SK-N-SH (cell line): ENCODE results near the gene TPRA1. TPM values are rescaled to one million over a fixed set of nuclear protein-coding genes. Genes with fewer than 3 reads are reported as not detected.

ENCODE experiments used
- CTCF ChIA-PET: fragments of 300-600, 350-600 bp; formaldehyde crosslinking; extraction: SDS; loops from one replicate; lab custom pipeline; 2021; lab: Yijun Ruan, JAX
- POLR2A ChIA-PET: fragments of 350-600 bp; sonication (Branson Sonifier 250); formaldehyde crosslinking; extraction: SDS; loops from one replicate; lab custom pipeline; 2020; ENCODE audit warnings: antibody characterized with exemption, inconsistent platforms; lab: Yijun Ruan, JAX
- DNase-seq: peaks from one replicate; pipeline ENCODE4 v3.0.0; 2012
- H2AFZ ChIP-seq: fragments of 200-600 bp; sonication (generic); 2 replicates; pipeline ENCODE4 v1.8.1; 2016; ENCODE audit warnings: antibody characterized with exemption, mild to moderate bottlenecking, low read depth
- H3F3A ChIP-seq: fragments of 200-600 bp; sonication (generic); replicated peaks from 2 replicates; pipeline ENCODE3; 2016; ENCODE audit warnings: antibody characterized with exemption, mild to moderate bottlenecking; ENCODE audit not compliant: insufficient read depth
- H3K27ac ChIP-seq, 2 experiments: fragments of 200-500 bp in 1 of 2; fragments of 200-600 bp in 1 of 2; sonication (Bioruptor generic) in 1 of 2; sonication (generic), shearing (Covaris generic) in 1 of 2; 2 replicates each; pipeline versions ENCODE4 v1.5.1 to v1.6.1; 2014 to 2016; ENCODE audit warnings: low read depth in 2 of 2, inconsistent platforms in 1 of 2, low read length in 1 of 2, mild to moderate bottlenecking in 1 of 2, mixed read lengths in 1 of 2
- H3K27me3 ChIP-seq: fragments of 200-600 bp; sonication (generic), shearing (Covaris generic); 2 replicates; pipeline ENCODE4 v1.6.1; 2016; ENCODE audit warnings: mixed run types; ENCODE audit not compliant: insufficient read depth
- H3K36me3 ChIP-seq, 2 experiments: fragments of 200-500 bp in 1 of 2; fragments of 200-600 bp in 1 of 2; sonication (Bioruptor generic) in 1 of 2; sonication (generic) in 1 of 2; replicated peaks in 1 of 2; 2 replicates each; pipeline versions ENCODE3 to v1.5.1; 2014 to 2016; ENCODE audit warnings: low read length in 1 of 2, mild to moderate bottlenecking in 1 of 2; ENCODE audit not compliant: insufficient read depth in 2 of 2, control insufficient read depth in 1 of 2
- H3K4me1 ChIP-seq, 2 experiments: fragments of 200-500 bp in 1 of 2; fragments of 200-600 bp in 1 of 2; sonication (Bioruptor generic) in 1 of 2; sonication (generic), shearing (Covaris generic) in 1 of 2; 2 replicates each; pipeline versions ENCODE4 v1.5.1 to v1.6.1; 2014 to 2016; ENCODE audit warnings: low read depth in 1 of 2, low read length in 1 of 2, mixed run types in 1 of 2; ENCODE audit not compliant: insufficient read depth in 2 of 2, control insufficient read depth in 1 of 2
- H3K4me2 ChIP-seq: fragments of 200-600 bp; sonication (generic), shearing (Covaris generic); 2 replicates; pipeline ENCODE4 v1.6.1; 2017; ENCODE audit warnings: mixed run types
- H3K4me3 ChIP-seq, 2 experiments: fragments of 200-500 bp in 1 of 2; fragments of 200-600 bp in 1 of 2; sonication (Bioruptor generic) in 1 of 2; sonication (generic), shearing (Covaris generic) in 1 of 2; 2 replicates each; pipeline versions ENCODE4 v1.5.1 to v1.8.1; 2014 to 2016; ENCODE audit warnings: low read depth in 2 of 2, inconsistent platforms in 1 of 2, low read length in 1 of 2, mild to moderate bottlenecking in 1 of 2, mixed read lengths in 1 of 2, moderate library complexity in 1 of 2
- H3K79me2 ChIP-seq: fragments of 200-600 bp; sonication (generic); 2 replicates; pipeline ENCODE4 v1.8.1; 2017; ENCODE audit warnings: mild to moderate bottlenecking; ENCODE audit not compliant: insufficient read depth
- H3K9ac ChIP-seq: fragments of 200-600 bp; sonication (generic); 2 replicates; pipeline ENCODE4 v1.6.1; 2017; ENCODE audit warnings: mixed run types
- H3K9me2 ChIP-seq: fragments of 200-600 bp; sonication (generic); 2 replicates; pipeline ENCODE4 v1.6.1; 2017; ENCODE audit warnings: mixed run types
- H3K9me3 ChIP-seq: fragments of 200-600 bp; sonication (generic); 2 replicates; pipeline ENCODE4 v1.6.1; 2017; ENCODE audit warnings: mixed run types, mild to moderate bottlenecking, moderate library complexity
- H4K20me1 ChIP-seq: fragments of 200-600 bp; sonication (generic); 2 replicates; pipeline ENCODE4 v1.6.1; 2017; ENCODE audit warnings: mild to moderate bottlenecking, mixed run types; ENCODE audit not compliant: insufficient read depth
- MXI1 ChIP-seq: IDR thresholded peaks from 2 replicates; pipeline ENCODE4 v1.6.1; 2012; ENCODE audit warnings: mild to moderate bottlenecking, low read depth, low read length, improper control_type of control experiment
- RAD21 ChIP-seq: IDR thresholded peaks from 2 replicates; pipeline ENCODE4 v1.6.1; 2012; ENCODE audit warnings: mild to moderate bottlenecking, low read length
- RCOR1 ChIP-seq: fragments of 150-350 bp; IDR thresholded peaks from 2 replicates; pipeline ENCODE4 v1.6.1; 2017; ENCODE audit warnings: antibody characterized with exemption, low read length
- SMC3 ChIP-seq: IDR thresholded peaks from 2 replicates; pipeline ENCODE4 v1.6.1; 2012; ENCODE audit warnings: low read depth, low read length, improper control_type of control experiment
- TAF1 ChIP-seq: IDR thresholded peaks from 2 replicates; pipeline ENCODE4 v1.6.1; 2012; ENCODE audit warnings: low read depth, mild to moderate bottlenecking, low read length, moderate library complexity, borderline replicate concordance
- YY1 ChIP-seq: IDR thresholded peaks from 2 replicates; pipeline ENCODE4 v1.4.0; 2012; ENCODE audit warnings: low read depth, mild to moderate bottlenecking
- WGBS: methylation state at CpG from one replicate; pipeline ENCODE4 v1.1.6; 2017; ENCODE audit warnings: low lambda C conversion rate; 5-methylcytosine and 5-hydroxymethylcytosine counted together
- polyA plus RNA-seq, 3 experiments: library from polyadenylated mRNA; depleted of rRNA; stranded (reverse); fragments of >200 nt; gene quantifications; 2 replicates each; pipeline ENCODE4 v1.2.3, GENCODE V29; 2012
- TF ChIP-seq, protein P1 (sequence below): IDR thresholded peaks from 2 replicates; pipeline ENCODE4 v1.4.0; 2012; ENCODE audit warnings: low read depth, borderline replicate concordance
- TF ChIP-seq, protein P2 (sequence below): IDR thresholded peaks from 2 replicates; pipeline ENCODE4 v1.4.0; 2012; ENCODE audit warnings: low read depth
- TF ChIP-seq, protein P3 (sequence below): fragments of 200-600 bp; sonication (generic); IDR thresholded peaks from 2 replicates; pipeline ENCODE4 v1.6.1; 2017; ENCODE audit warnings: antibody characterized with exemption, mild to moderate bottlenecking, moderate library complexity

TPRA1 gene
- polyA plus RNA-seq, 1 of the 3 experiments (the other 2 are of a cell fraction): 26.3 TPM

DNA sequence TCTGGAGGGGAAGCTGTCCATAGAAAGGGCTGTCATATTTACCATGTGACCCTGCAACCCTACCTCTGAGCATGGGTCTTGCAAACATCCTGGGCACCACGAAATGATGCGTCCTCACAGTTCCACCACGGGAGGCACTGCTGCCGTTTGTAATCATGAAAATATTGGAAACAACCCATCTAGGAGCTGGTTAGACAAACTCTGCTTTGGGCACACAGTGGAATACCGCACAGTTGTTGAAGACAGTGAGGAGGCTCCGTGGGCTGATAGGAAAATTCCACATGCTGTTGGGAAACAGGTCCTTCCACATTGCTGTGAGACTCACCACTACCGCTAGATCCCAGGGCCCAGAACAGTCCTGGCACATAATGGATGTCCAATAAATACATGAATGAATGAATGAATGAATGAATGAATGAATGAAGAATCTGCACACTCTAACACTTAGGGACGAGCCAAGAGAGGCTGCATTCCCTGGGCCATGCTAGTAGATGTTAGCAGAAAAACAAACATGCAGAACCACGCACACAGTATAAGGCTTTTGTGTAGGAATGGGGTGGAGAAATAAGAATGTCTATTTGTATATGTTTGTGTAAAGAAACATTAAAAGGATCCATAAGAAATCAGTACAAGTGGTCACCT is 40.6 kb downstream of the TPRA1 start:
- Histone ChIP-seq H3K4me3 (no peak overlapping the region), H3K4me2 (no peak overlapping the region), H3K36me3 (no peaks in the 10 kb centered on the region), H4K20me1 (no peaks in the 10 kb centered on the region), H3K27ac (no peak overlapping the region), H3K9me3 (no peaks in the 10 kb centered on the region), H2AFZ (no peak overlapping the region), H3K9me2 (no peaks in the 10 kb centered on the region), H3K4me1 (peaks cover 0 to 39% of the 10 kb centered on the region in 2 experiments; a peak in 2 of 4 replicates), H3K79me2 (no peaks in the 10 kb centered on the region)
- WGBS: 74% methylated on average over 5 of the region's 9 CpGs
- POLR2A ChIA-PET: no interaction called here
- DNase-seq: no peak
- no peak for TF ChIP-seq TAF1
- TF ChIP-seq, protein P1, sequence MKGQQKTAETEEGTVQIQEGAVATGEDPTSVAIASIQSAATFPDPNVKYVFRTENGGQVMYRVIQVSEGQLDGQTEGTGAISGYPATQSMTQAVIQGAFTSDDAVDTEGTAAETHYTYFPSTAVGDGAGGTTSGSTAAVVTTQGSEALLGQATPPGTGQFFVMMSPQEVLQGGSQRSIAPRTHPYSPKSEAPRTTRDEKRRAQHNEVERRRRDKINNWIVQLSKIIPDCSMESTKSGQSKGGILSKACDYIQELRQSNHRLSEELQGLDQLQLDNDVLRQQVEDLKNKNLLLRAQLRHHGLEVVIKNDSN: no peak
- TF ChIP-seq, all 33 proteins: peak for 0
- no peaks in the 10 kb centered on the region for H3F3A ChIP-seq
- CTCF ChIA-PET: interaction anchor here (0.6 to 7.4 kb wide), 7 partner anchors 15 to 1027 kb away, joined by 3 to 64 read pairs (median 15); partner anchors contain the start of gene CHST13
- H3K27me3 ChIP-seq: no peaks in the 10 kb centered on the region
- no peak overlapping the region for H3K9ac ChIP-seq

DNA sequence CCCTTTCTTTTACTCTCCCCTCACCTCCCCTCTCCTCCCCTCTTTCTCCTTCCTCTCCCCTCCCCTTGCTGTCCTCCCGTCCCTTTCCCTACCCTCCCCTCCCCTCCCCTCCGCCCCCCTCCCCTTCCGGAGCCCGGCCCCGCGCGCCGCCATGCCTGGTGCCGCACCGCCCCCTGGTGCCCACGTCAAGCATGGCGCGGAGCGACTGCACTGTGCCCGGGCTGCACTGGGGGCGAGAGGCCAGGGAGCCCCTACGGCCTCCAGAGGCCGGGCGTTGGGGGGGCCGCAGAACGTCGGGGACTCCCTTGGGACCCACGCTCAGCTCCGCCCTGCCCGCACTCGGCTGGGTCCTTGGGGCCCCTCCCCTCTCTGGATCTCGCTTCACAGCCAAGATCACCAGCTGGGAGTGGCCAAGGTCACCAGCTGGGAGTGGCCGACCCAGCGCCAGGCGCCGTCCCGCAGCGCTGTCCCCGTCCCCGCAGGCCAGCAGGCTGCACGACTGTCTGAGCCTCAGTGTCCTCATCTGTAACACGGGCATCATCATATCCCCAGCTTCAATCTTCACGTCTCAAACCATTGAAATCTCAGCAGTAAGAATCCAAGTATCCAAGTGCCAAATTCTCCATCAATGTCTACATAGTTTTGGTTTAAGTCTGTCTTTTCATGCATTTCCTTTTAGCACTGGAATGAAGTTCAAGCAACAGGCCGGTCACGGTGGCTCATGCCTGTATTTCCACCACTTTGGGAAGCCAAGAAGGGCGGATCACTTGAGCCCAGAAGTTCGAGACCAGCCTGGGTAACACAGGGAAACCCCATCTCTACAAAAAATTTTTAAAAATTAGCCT is 42.5 kb downstream of the TPRA1 start:
- Histone ChIP-seq H3K36me3 (no peaks in the 10 kb centered on the region), H3F3A (no peaks in the 10 kb centered on the region), H3K27ac (peak overlapping the region in 1 of 2 experiments; percentile 74; a peak in 1 of 4 replicates), H2AFZ (peak overlapping the region; percentile 91), H3K79me2 (no peaks in the 10 kb centered on the region), H4K20me1 (no peaks in the 10 kb centered on the region), H3K4me3 (peak overlapping the region; percentile 61 to 65), H3K4me1 (peaks cover 0 to 45% of the 10 kb centered on the region in 2 experiments; a peak in 2 of 4 replicates), H3K4me2 (peak overlapping the region; percentile 92), H3K9ac (0 out of 2 replicates have a peak overlapping the region, but pooled peaks have one; percentile 39), H3K9me3 (no peaks in the 10 kb centered on the region), H3K9me2 (no peaks in the 10 kb centered on the region), H3K27me3 (no peaks in the 10 kb centered on the region)
- TF ChIP-seq TAF1 (no peak), MXI1 (no peak), RAD21 (peak; percentile 63), SMC3 (peak; percentile 36; the same call in 1 of the 2 replicates), YY1 (peak; percentile 69), RCOR1 (peak; percentile 37; the same call in 1 of the 2 replicates)
- TF ChIP-seq, protein P2, sequence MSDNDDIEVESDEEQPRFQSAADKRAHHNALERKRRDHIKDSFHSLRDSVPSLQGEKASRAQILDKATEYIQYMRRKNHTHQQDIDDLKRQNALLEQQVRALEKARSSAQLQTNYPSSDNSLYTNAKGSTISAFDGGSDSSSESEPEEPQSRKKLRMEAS: 0 out of 2 replicates have a peak, but pooled peaks have one; percentile 26
- TF ChIP-seq, protein P3, sequence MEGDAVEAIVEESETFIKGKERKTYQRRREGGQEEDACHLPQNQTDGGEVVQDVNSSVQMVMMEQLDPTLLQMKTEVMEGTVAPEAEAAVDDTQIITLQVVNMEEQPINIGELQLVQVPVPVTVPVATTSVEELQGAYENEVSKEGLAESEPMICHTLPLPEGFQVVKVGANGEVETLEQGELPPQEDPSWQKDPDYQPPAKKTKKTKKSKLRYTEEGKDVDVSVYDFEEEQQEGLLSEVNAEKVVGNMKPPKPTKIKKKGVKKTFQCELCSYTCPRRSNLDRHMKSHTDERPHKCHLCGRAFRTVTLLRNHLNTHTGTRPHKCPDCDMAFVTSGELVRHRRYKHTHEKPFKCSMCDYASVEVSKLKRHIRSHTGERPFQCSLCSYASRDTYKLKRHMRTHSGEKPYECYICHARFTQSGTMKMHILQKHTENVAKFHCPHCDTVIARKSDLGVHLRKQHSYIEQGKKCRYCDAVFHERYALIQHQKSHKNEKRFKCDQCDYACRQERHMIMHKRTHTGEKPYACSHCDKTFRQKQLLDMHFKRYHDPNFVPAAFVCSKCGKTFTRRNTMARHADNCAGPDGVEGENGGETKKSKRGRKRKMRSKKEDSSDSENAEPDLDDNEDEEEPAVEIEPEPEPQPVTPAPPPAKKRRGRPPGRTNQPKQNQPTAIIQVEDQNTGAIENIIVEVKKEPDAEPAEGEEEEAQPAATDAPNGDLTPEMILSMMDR: peak; percentile 63
- ChIA-PET POLR2A (interaction anchor here (0.6 to 1.6 kb wide), 2 partner anchors 171 to 400 kb away, joined by 4 read pairs; no protein-coding TSS in a partner anchor), CTCF (interaction anchor here (0.6 to 7.5 kb wide), 59 partner anchors 8 to 1414 kb away, joined by 3 to 72 read pairs (median 3); partner anchors contain the start of genes CHST13, PLXNA1 and UROC1)
- DNase-seq: peak; percentile 96
- WGBS: 17% methylated on average over 21 of the region's 42 CpGs
